Stomach (tissue), 4 donors: ENCODE measurements around the gene PDIA6.

Experiments
- EP300 ChIP-seq: sonication (generic); formaldehyde crosslinking; IDR thresholded peaks from one replicate; pipeline ENCODE4 v1.6.1; 2017; ENCODE audit warnings: antibody characterized with exemption
- POLR2A ChIP-seq, 4 donors: fragments of 450-650 bp; IDR thresholded peaks; one replicate each; pipeline ENCODE4 v1.6.1; 2016; ENCODE audit warnings: antibody characterized with exemption in 4 of 4, control low read depth in 2 of 4, mild to moderate bottlenecking in 1 of 4, moderate library complexity in 1 of 4
- POLR2AphosphoS5 ChIP-seq, 3 donors: sonication (generic); formaldehyde crosslinking; IDR thresholded peaks; one replicate each; pipeline ENCODE4 v1.6.1; 2016; ENCODE audit warnings: antibody characterized with exemption in 3 of 3
- TF ChIP-seq, protein P1 (sequence below), 7 experiments: fragments of 450-650 bp in 4 of 7; fragments of 200-600 bp in 3 of 7; sonication (generic) in 3 of 7; IDR thresholded peaks; one replicate each; pipeline ENCODE4 v1.5.1; 2016 to 2019; ENCODE audit warnings: antibody characterized with exemption in 7 of 7, control low read depth in 2 of 7, mild to moderate bottlenecking in 1 of 7

DNA sequence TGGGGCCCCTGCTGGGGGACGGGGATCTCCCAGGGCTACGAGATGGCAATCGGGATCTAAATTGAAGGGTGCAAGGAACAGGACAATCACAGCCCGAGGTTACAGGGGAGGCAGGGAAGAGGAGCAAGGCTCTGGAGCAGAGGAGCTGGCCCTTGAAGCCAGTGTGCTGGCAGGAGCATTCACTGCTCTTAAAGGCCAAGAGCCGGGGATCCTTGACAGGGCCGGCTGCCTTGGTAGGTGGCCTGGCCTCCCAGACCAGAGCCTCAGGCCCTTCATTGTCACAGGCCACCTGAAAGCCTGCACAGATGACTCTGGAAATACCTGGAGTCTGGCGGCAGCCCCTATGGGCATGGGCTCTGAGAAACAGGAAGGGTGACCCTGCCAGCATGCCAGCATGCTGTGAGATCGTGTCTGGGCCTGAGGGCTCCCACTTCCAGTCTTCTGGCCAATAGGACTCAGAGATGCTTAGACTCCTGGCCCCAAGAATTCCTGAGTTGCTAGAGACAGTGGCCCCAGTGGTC, 38.7 kb downstream of the PDIA6 start:
- TF ChIP-seq, protein P1, sequence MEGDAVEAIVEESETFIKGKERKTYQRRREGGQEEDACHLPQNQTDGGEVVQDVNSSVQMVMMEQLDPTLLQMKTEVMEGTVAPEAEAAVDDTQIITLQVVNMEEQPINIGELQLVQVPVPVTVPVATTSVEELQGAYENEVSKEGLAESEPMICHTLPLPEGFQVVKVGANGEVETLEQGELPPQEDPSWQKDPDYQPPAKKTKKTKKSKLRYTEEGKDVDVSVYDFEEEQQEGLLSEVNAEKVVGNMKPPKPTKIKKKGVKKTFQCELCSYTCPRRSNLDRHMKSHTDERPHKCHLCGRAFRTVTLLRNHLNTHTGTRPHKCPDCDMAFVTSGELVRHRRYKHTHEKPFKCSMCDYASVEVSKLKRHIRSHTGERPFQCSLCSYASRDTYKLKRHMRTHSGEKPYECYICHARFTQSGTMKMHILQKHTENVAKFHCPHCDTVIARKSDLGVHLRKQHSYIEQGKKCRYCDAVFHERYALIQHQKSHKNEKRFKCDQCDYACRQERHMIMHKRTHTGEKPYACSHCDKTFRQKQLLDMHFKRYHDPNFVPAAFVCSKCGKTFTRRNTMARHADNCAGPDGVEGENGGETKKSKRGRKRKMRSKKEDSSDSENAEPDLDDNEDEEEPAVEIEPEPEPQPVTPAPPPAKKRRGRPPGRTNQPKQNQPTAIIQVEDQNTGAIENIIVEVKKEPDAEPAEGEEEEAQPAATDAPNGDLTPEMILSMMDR (IDR thresholded peaks at IDR 0.05) = no peak
- TF ChIP-seq POLR2A (IDR thresholded peaks at IDR 0.05) (no peak), EP300 (no peak), POLR2AphosphoS5 (IDR thresholded peaks at IDR 0.05) (no peak)
